Measurements from ENCODE around the gene TSEN34. TPM values are rescaled to one million over a fixed set of nuclear protein-coding genes. Genes with fewer than 3 reads are reported as not detected.
"Not testable (repeated sequence)": the region's sequence is repeated elsewhere in the genome, so short reads cannot be mapped to it uniquely, and the experiment has no call there.

The TSEN34 gene
- total RNA-seq, 1 donor from 2014 or later: 38.6 TPM

DNA sequence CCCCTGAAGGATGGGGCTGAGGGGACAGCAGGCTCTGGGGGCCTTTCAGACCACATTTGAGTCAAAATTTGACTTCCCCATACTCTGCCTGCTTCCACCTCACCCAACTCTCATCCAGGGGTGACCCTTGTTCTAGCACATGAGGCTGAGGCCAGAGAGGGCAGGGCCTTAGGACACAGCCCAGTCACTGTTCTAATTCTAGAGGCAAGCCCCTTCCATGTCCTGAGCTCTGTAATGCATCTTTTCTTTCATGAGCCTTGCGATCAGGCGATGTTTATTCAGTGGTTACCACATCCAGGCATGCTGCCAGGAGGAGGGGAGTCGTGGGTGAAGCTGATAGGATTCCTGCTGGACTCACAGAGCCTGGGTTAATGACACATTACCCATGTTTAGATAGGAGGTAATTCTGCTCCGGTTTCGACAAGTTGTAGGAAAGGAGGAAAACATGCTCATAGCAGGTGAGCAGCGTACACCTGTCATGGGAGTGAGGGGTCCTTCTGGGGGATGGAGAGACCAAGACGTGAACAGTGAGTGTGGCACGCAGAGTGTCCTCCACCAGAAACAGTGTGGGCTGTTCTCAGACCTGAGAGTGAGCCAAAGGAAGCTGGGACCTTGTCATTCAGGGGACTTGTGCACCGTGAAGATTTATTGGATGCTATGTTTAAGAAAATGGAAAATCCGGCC lies 18.8 kb downstream of the TSEN34 start:
- peaks cover 25% of the 10 kb centered on the region for H3K36me3 Mint-ChIP-seq (ENCODE audit: insufficient read depth)
- H3K27me3 Mint-ChIP-seq: no peaks in the 10 kb centered on the region
- H3K27ac Mint-ChIP-seq: peak overlapping the region; percentile 98
- no peak for DNase-seq (ENCODE audit: low spot score, unreplicated experiment)
- H3K4me1 Mint-ChIP-seq (ENCODE audit: low read depth): peaks cover 37% of the 10 kb centered on the region
- TF ChIP-seq, protein P1, sequence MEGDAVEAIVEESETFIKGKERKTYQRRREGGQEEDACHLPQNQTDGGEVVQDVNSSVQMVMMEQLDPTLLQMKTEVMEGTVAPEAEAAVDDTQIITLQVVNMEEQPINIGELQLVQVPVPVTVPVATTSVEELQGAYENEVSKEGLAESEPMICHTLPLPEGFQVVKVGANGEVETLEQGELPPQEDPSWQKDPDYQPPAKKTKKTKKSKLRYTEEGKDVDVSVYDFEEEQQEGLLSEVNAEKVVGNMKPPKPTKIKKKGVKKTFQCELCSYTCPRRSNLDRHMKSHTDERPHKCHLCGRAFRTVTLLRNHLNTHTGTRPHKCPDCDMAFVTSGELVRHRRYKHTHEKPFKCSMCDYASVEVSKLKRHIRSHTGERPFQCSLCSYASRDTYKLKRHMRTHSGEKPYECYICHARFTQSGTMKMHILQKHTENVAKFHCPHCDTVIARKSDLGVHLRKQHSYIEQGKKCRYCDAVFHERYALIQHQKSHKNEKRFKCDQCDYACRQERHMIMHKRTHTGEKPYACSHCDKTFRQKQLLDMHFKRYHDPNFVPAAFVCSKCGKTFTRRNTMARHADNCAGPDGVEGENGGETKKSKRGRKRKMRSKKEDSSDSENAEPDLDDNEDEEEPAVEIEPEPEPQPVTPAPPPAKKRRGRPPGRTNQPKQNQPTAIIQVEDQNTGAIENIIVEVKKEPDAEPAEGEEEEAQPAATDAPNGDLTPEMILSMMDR (IDR thresholded peaks at IDR 0.05; ENCODE audit: unreplicated experiment): no peak
- H3K4me3 Mint-ChIP-seq (ENCODE audit: low read depth): peak overlapping the region; percentile 62
- no peaks in the 10 kb centered on the region for H3K9me3 Mint-ChIP-seq (ENCODE audit: low read depth)

- Mint-ChIP-seq H3K36me3 (ENCODE audit: insufficient read depth) (peaks cover 18% of the 10 kb centered on the region), H3K27ac (peak overlapping the region; percentile 98), H3K9me3 (ENCODE audit: low read depth) (no peaks in the 10 kb centered on the region), H3K4me3 (ENCODE audit: low read depth) (peak overlapping the region; percentile 55), H3K4me1 (ENCODE audit: low read depth) (peaks cover 36% of the 10 kb centered on the region), H3K27me3 (no peaks in the 10 kb centered on the region)
- TF ChIP-seq, protein P1 (IDR thresholded peaks at IDR 0.05; ENCODE audit: unreplicated experiment): no peak
- DNase-seq (ENCODE audit: low spot score, unreplicated experiment): no peak
These were observed 20.1 kb downstream of the TSEN34 start for GRCh38 chr19:54211235-54211634.

DNA sequence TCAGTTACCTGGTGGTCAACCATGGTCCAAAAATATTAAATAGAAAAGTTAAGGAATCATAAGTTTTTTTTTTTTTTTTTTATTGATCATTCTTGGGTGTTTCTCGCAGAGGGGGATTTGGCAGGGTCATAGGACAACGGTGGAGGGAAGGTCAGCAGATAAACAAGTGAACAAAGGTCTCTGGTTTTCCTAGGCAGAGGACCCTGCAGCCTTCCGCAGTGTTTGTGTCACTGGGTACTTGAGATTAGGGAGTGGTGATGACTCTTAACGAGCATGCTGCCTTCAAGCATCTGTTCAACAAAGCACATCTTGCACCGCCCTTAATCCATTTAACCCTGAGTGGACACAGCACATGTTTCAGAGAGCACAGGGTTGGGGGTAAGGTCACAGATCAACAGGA lies 23.1 kb downstream of the TSEN34 start:
- DNase-seq (ENCODE audit: low spot score, unreplicated experiment); H3K9me3 Mint-ChIP-seq (ENCODE audit: low read depth); H3K4me3 Mint-ChIP-seq (ENCODE audit: low read depth); H3K27me3 Mint-ChIP-seq: not testable (repeated sequence)
- Mint-ChIP-seq H3K36me3 (ENCODE audit: insufficient read depth) (peaks cover 12% of the 10 kb centered on the region), H3K4me1 (ENCODE audit: low read depth) (peaks cover 24% of the 10 kb centered on the region), H3K27ac (peak overlapping the region; percentile 42)

DNA sequence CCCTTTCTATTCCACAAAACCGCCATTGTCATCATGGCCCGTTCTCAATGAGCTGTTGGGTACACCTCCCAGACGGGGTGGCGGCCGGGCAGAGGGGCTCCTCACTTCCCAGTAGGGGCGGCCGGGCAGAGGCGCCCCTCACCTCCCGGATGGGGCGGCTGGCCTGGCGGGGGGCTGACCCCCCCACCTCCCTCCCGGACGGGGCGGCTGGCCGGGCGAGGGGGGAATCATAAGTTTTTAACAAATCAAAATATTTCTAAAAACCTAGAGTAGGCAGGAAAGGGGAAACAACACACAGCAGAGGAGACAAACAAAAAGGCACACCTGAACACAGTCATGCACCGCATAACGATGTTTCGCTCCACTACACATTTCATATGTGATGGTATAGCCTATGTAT lies 23.6 kb downstream of the TSEN34 start:
- not testable (repeated sequence) for H3K27ac Mint-ChIP-seq; H3K9me3 Mint-ChIP-seq (ENCODE audit: low read depth); H3K27me3 Mint-ChIP-seq; DNase-seq (ENCODE audit: low spot score, unreplicated experiment); H3K4me3 Mint-ChIP-seq (ENCODE audit: low read depth)
- H3K36me3 Mint-ChIP-seq (ENCODE audit: insufficient read depth): peaks cover 12% of the 10 kb centered on the region
- peaks cover 19% of the 10 kb centered on the region for H3K4me1 Mint-ChIP-seq (ENCODE audit: low read depth)

DNA sequence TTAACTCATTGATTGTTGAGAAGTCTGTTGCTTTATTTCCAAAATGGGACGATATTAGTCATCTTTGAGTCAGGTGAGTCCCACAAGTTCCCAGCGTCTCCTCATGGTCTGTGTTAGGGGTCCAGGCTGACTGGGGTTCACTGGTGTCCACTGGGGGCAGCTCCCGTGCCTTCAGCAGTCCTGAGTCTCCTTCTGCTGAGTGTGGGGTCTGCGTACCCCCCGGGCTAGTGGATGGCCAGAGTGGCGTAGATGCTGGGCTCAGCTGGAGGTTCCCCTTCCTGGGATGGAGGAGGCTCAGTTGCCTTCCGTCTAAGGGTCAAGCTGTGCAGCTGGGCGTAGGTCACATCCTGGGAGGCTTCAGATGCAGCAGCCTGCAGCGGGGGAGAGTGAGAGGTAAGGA lies 25.8 kb downstream of the TSEN34 start:
- Mint-ChIP-seq H3K36me3 (ENCODE audit: insufficient read depth) (peaks cover 6% of the 10 kb centered on the region), H3K4me1 (ENCODE audit: low read depth) (peaks cover 4% of the 10 kb centered on the region), H3K9me3 (ENCODE audit: low read depth) (no peaks in the 10 kb centered on the region), H3K4me3 (ENCODE audit: low read depth) (no peak overlapping the region), H3K27me3 (peaks cover 3% of the 10 kb centered on the region), H3K27ac (no peak overlapping the region)
- no peak for DNase-seq (ENCODE audit: low spot score, unreplicated experiment)
- TF ChIP-seq, protein P1 (IDR thresholded peaks at IDR 0.05; ENCODE audit: unreplicated experiment): no peak

GRCh38 chr19:54217517-54218247 lies 26.6 kb downstream of the TSEN34 start:
- H3K27me3 Mint-ChIP-seq; H3K9me3 Mint-ChIP-seq (ENCODE audit: low read depth); H3K4me3 Mint-ChIP-seq (ENCODE audit: low read depth); H3K4me1 Mint-ChIP-seq (ENCODE audit: low read depth); H3K27ac Mint-ChIP-seq; H3K36me3 Mint-ChIP-seq (ENCODE audit: insufficient read depth); DNase-seq (ENCODE audit: low spot score, unreplicated experiment): not testable (repeated sequence)
